HepG2 (cell line): ENCODE results near the gene INPP1. TPM values are rescaled to one million over a fixed set of nuclear protein-coding genes. Genes with fewer than 3 reads are reported as not detected.

ENCODE experiments used
- ERF ChIP-seq: IDR thresholded peaks from 2 replicates; pipeline ENCODE4 v1.6.1; 2018; ENCODE audit warnings: missing biosample characterization, missing genetic modification reagents
- FIP1L1 ChIP-seq: fragments of 200-400 bp; formaldehyde crosslinking; IDR thresholded peaks from 2 replicates; pipeline ENCODE4 v1.6.1; 2018; ENCODE audit warnings: low read depth, mild to moderate bottlenecking, low read length, moderate library complexity, borderline replicate concordance; ENCODE audit not compliant: insufficient read depth
- IRX3 ChIP-seq: sonication (generic); formaldehyde crosslinking; IDR thresholded peaks from 2 replicates; pipeline ENCODE4 v1.8.1; 2023; ENCODE audit warnings: mild to moderate bottlenecking, low read depth, missing genetic modification reagents, borderline replicate concordance
- JARID2 ChIP-seq: sonication (generic); formaldehyde crosslinking; IDR thresholded peaks from 2 replicates; pipeline ENCODE4 v1.8.1; 2023; ENCODE audit warnings: missing genetic modification reagents, inconsistent platforms; ENCODE audit not compliant: insufficient replicate concordance
- MBNL3 ChIP-seq: fragments of 250-450 bp; sonication (Bioruptor Pico); conservative IDR thresholded peaks from 2 replicates; pipeline ENCODE4 v1.8.0; 2022; ENCODE audit warnings: mild to moderate bottlenecking, inconsistent platforms
- MED1 ChIP-seq: sonication (generic); formaldehyde crosslinking; IDR thresholded peaks from 2 replicates; pipeline ENCODE4 v1.4.0; 2020; ENCODE audit warnings: missing genetic modification reagents
- MZF1 ChIP-seq: sonication (generic); formaldehyde crosslinking; IDR thresholded peaks from 2 replicates; pipeline ENCODE4 v1.8.1; 2023; ENCODE audit warnings: mild to moderate bottlenecking, missing genetic modification reagents, borderline replicate concordance
- NR2F1 ChIP-seq, 2 experiments: fragments of 450-650 bp in 1 of 2; formaldehyde crosslinking in 1 of 2; IDR thresholded peaks; 2 replicates each; pipeline versions ENCODE4 v1.5.0 to v1.6.1; 2016 to 2020; ENCODE audit warnings: mild to moderate bottlenecking in 1 of 2, missing compliant biosample characterization in 1 of 2, missing genetic modification reagents in 1 of 2, moderate library complexity in 1 of 2
- RBM22 ChIP-seq: fragments of 200-400 bp; formaldehyde crosslinking; optimal IDR thresholded peaks from 2 replicates; pipeline ENCODE3; 2017; ENCODE audit warnings: mild to moderate bottlenecking, low read length, moderate library complexity
- SALL2 ChIP-seq: sonication (generic); formaldehyde crosslinking; IDR thresholded peaks from 2 replicates; pipeline ENCODE4 v1.8.1; 2023; ENCODE audit warnings: mild to moderate bottlenecking, missing genetic modification reagents, inconsistent platforms
- SYNCRIP ChIP-seq: fragments of 200-400 bp; formaldehyde crosslinking; IDR thresholded peaks from 2 replicates; pipeline ENCODE4 v1.6.1; 2018; ENCODE audit warnings: mild to moderate bottlenecking, low read depth, low read length; ENCODE audit not compliant: insufficient read depth
- ZIK1 ChIP-seq: sonication (generic); formaldehyde crosslinking; IDR thresholded peaks from 2 replicates; pipeline ENCODE4 v1.5.0; 2020; ENCODE audit warnings: mild to moderate bottlenecking, low read depth, missing genetic modification reagents, borderline replicate concordance
- ZMYM4 ChIP-seq: sonication (generic); formaldehyde crosslinking; IDR thresholded peaks from 2 replicates; pipeline ENCODE4 v1.8.1; 2023; ENCODE audit warnings: mild to moderate bottlenecking, missing genetic modification reagents
- ZNF329 ChIP-seq: sonication (generic); formaldehyde crosslinking; IDR thresholded peaks from 2 replicates; pipeline ENCODE4 v1.9.0; 2021; ENCODE audit warnings: low read depth, mild to moderate bottlenecking, missing genetic modification reagents
- ZNF367 ChIP-seq: sonication (generic); formaldehyde crosslinking; IDR thresholded peaks from 2 replicates; pipeline ENCODE4 v1.4.0; 2020; ENCODE audit warnings: missing genetic modification reagents, borderline replicate concordance
- ZNF460 ChIP-seq: sonication (generic); formaldehyde crosslinking; IDR thresholded peaks from 2 replicates; pipeline ENCODE4 v1.5.1; 2020; ENCODE audit warnings: missing genetic modification reagents, mild to moderate bottlenecking, borderline replicate concordance
- ZNF766 ChIP-seq: sonication (generic); formaldehyde crosslinking; IDR thresholded peaks from 2 replicates; pipeline ENCODE4 v1.5.0; 2020; ENCODE audit warnings: missing genetic modification reagents, borderline replicate concordance
- ZNF777 ChIP-seq: sonication (generic); formaldehyde crosslinking; IDR thresholded peaks from 2 replicates; pipeline ENCODE4 v1.4.0; 2020; ENCODE audit warnings: missing genetic modification reagents
- ZNF788 ChIP-seq: sonication (generic); formaldehyde crosslinking; IDR thresholded peaks from 2 replicates; pipeline ENCODE4 v1.5.0; 2020; ENCODE audit warnings: mild to moderate bottlenecking, missing genetic modification reagents, borderline replicate concordance
- polyA plus RNA-seq, 8 experiments: library from polyadenylated mRNA; depleted of rRNA in 3 of 8; stranded (reverse) in 7 of 8; unstranded in 1 of 8; fragments of >200 nt; fragmentation: Illumina TruSeq in 4 of 8; extraction: Trizol in 4 of 8; gene quantifications; 2 replicates each; pipeline versions ENCODE4 v1.2.1 to v1.2.3, GENCODE V29; 2011 to 2016; ENCODE audit warnings: low read depth in 4 of 8, missing spikeins in 1 of 8, mixed read lengths in 1 of 8; ENCODE audit not compliant: insufficient read depth in 1 of 8
- total RNA-seq, 5 experiments: library from RNA; depleted of rRNA; stranded (reverse); fragments of >200 nt; fragmentation: Illumina TruSeq; extraction: Trizol; gene quantifications; 2 replicates each; pipeline ENCODE4 v1.2.3, GENCODE V29; 2016; ENCODE audit warnings: low read depth in 1 of 5
- TF ChIP-seq, protein P1 (sequence below): sonication (generic); formaldehyde crosslinking; IDR thresholded peaks from 2 replicates; pipeline ENCODE4 v1.8.1; 2023; ENCODE audit warnings: missing genetic modification reagents, inconsistent platforms, borderline replicate concordance
- TF ChIP-seq, protein P2 (sequence below): conservative IDR thresholded peaks from 2 replicates; pipeline ENCODE4 v1.6.1; 2018; ENCODE audit warnings: missing genetic modification reagents
- TF ChIP-seq, protein P3 (sequence below): sonication (generic); formaldehyde crosslinking; IDR thresholded peaks from 2 replicates; pipeline ENCODE4 v1.9.0; 2022; ENCODE audit warnings: missing genetic modification reagents, mild to moderate bottlenecking, borderline replicate concordance
- TF ChIP-seq, protein P4 (sequence below): sonication (generic); formaldehyde crosslinking; IDR thresholded peaks from 2 replicates; pipeline ENCODE4 v1.8.1; 2023; ENCODE audit warnings: mild to moderate bottlenecking, moderate library complexity, missing genetic modification reagents

The INPP1 gene
- total and polyA plus RNA-seq, 2 of the 13 experiments (the other 11 are each of a cell fraction or from before 2014, with no cell fraction given) = 10.0 to 13.3 TPM

DNA sequence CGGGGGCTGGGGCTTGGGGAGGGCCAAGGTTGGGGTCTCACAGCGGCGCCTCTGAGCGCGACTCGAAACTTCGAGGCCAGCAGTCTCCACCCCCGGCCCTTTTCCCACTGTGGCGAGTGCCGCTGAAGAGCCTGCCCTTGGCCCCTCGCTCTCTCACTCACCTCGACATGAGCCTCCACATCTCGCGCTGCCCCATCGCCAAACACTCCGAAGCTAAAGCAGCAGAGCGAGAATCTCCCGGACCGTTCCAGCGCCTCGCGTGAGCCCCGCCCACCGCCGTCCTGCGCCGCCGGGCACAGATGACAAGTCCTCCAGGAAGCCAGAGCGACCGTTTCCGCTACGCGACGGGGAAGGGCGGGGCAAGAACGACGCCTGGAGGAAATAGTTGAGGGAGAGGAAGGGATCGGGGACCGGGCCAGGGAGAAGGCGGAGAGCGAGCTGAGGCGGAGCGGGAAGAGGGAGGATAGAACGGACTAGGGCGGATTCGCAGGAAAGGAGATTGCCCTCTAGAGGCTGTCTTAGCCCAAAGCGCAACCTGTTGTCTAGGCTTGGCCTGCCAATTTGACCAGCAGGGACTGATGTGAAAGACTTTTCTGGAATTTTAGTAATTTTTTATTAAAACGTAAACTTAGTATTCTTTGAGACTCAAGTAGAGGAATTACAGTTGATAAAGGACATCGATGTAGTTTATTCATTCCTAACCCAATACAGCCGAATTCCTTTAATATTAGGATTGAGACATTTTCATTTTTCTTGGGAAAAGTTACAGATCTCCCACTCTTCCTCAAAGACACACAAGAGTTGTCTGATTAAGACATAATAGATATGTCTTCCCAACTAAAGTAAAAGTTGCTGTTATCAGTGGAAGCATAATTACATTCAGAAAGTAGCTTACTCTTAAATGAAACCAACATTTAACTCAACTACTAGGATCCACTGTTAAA, 23.6 kb upstream of the INPP1 start, which contains the start of gene HIBCH (continued):
- TF ChIP-seq NR2F1 (CRISPR knock-in tag; IDR thresholded peaks at IDR 0.05) (peak in 1 of 2 experiments; percentile 44; a peak in 1 of 4 replicates), MZF1 (no peak), ZIK1 (CRISPR knock-in tag) (peak; percentile 93), IRX3 (CRISPR knock-in tag) (peak; percentile 48; the same call in 1 of the 2 replicates), ZNF777 (peak; percentile 34; the same call in 1 of the 2 replicates), ZNF788 (CRISPR knock-in tag) (peak; percentile 99), MED1 (peak; percentile 91), RBM22 (peak; percentile 51), MBNL3 (CRISPR knock-in tag) (no peak), ZNF766 (no peak), SYNCRIP (no peak), ZNF329 (CRISPR knock-in tag) (peak; percentile 54; the same call in 1 of the 2 replicates), ZMYM4 (CRISPR knock-in tag) (peak; percentile 100), ZNF367 (CRISPR knock-in tag) (no peak; the same call in 1 of the 2 replicates), ZNF460 (CRISPR knock-in tag) (no peak; the same call in 1 of the 2 replicates), JARID2 (no peak), SALL2 (peak; percentile 81; the same call in 1 of the 2 replicates), FIP1L1 (no peak), ERF (CRISPR knock-in tag) (peak; percentile 97)
- TF ChIP-seq, protein P1, sequence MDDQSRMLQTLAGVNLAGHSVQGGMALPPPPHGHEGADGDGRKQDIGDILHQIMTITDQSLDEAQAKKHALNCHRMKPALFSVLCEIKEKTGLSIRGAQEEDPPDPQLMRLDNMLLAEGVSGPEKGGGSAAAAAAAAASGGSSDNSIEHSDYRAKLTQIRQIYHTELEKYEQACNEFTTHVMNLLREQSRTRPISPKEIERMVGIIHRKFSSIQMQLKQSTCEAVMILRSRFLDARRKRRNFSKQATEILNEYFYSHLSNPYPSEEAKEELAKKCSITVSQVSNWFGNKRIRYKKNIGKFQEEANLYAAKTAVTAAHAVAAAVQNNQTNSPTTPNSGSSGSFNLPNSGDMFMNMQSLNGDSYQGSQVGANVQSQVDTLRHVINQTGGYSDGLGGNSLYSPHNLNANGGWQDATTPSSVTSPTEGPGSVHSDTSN (CRISPR knock-in tag) = no peak
- TF ChIP-seq, protein P2, sequence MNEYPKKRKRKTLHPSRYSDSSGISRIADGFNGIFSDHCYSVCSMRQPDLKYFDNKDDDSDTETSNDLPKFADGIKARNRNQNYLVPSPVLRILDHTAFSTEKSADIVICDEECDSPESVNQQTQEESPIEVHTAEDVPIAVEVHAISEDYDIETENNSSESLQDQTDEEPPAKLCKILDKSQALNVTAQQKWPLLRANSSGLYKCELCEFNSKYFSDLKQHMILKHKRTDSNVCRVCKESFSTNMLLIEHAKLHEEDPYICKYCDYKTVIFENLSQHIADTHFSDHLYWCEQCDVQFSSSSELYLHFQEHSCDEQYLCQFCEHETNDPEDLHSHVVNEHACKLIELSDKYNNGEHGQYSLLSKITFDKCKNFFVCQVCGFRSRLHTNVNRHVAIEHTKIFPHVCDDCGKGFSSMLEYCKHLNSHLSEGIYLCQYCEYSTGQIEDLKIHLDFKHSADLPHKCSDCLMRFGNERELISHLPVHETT (CRISPR knock-in tag) = peak; percentile 96
- TF ChIP-seq, protein P3, sequence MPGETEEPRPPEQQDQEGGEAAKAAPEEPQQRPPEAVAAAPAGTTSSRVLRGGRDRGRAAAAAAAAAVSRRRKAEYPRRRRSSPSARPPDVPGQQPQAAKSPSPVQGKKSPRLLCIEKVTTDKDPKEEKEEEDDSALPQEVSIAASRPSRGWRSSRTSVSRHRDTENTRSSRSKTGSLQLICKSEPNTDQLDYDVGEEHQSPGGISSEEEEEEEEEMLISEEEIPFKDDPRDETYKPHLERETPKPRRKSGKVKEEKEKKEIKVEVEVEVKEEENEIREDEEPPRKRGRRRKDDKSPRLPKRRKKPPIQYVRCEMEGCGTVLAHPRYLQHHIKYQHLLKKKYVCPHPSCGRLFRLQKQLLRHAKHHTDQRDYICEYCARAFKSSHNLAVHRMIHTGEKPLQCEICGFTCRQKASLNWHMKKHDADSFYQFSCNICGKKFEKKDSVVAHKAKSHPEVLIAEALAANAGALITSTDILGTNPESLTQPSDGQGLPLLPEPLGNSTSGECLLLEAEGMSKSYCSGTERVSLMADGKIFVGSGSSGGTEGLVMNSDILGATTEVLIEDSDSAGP (CRISPR knock-in tag) = peak; percentile 93
- TF ChIP-seq, protein P4, sequence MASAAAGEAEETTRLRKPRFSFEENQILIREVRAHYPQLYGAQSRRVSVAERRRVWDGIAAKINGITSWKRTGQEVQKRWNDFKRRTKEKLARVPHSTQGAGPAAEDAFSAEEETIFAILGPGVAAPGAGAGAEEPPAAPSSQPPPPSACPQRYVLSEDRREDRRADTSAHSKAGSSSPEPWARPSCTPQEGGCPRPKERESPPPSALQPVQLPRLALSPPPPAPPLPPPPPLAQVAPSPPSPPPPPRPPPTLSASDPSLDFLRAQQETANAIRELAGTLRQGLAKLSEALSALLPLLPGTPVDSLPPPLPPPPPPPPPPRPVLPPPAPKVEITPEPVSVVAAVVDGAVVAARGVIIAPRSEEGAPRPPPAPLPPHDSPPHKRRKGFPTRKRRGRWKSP = peak; percentile 94
